PC-9 (cell line): ENCODE data around the gene CACNB1.

Experiments used
- EZH2 ChIP-seq: fragments of 200-600 bp; sonication (generic); IDR thresholded peaks from 2 replicates; pipeline ENCODE4 v1.8.0; 2017; ENCODE audit warnings: antibody characterized with exemption, low read depth
- TF ChIP-seq, protein P1 (sequence below): fragments of 200-600 bp; sonication (generic); conservative IDR thresholded peaks from 2 replicates; pipeline ENCODE4 v1.6.1; 2017; ENCODE audit warnings: mixed run types, antibody characterized with exemption, mild to moderate bottlenecking, moderate library complexity

DNA sequence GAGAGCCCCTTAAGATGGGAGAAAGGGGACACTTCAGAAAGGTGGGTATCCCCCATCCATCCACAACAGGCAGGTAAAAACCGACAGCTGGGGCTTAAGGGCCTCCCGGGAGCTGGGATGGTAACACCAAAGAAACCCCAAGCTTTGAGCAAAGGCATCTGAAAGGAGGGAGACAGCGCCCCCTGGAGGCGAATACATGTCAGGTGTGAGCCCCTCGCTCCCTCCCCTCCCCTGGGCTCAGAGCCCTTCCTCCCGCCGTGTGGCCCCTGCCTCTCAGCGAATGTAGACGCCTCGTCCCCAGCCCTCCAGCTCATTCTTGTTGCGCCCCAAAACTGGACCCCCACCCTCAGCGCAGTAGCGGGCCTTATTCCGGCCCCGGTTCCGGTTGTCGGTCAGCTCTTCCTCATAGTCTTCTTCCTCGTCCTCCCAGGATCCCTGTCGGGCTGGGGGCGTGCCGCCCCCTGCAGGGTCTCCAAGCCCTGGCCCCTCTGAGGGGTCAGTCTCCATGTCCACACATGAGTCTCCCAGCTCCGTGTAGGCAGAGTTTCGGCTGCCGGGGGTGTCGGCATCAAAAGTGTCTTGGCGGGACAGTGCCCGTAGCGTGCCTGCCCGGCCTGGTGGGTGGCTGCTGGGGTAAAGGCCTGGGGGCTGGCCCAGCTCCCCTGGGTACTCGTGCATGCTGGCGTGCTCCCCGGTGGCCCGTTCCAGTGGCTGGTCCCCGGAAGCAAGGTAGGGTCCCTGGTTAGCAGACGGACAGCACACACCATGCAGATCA is 22.4 kb downstream of the CACNB1 start:
- no peak for TF ChIP-seq EZH2
- TF ChIP-seq, protein P1, sequence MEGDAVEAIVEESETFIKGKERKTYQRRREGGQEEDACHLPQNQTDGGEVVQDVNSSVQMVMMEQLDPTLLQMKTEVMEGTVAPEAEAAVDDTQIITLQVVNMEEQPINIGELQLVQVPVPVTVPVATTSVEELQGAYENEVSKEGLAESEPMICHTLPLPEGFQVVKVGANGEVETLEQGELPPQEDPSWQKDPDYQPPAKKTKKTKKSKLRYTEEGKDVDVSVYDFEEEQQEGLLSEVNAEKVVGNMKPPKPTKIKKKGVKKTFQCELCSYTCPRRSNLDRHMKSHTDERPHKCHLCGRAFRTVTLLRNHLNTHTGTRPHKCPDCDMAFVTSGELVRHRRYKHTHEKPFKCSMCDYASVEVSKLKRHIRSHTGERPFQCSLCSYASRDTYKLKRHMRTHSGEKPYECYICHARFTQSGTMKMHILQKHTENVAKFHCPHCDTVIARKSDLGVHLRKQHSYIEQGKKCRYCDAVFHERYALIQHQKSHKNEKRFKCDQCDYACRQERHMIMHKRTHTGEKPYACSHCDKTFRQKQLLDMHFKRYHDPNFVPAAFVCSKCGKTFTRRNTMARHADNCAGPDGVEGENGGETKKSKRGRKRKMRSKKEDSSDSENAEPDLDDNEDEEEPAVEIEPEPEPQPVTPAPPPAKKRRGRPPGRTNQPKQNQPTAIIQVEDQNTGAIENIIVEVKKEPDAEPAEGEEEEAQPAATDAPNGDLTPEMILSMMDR, result peak; percentile 89
